RWPE2 (cell line): Measurements from ENCODE around the gene RNF151.
"Not testable (repeated sequence)": the region's sequence is repeated elsewhere in the genome, so short reads cannot be mapped to it uniquely, and the experiment has no call there.

Experiments used
- ATAC-seq: fragments of 200-7000 bp; cut with Tn5 transposase; 3 replicates; pipeline ENCODE4 v1.9.1; 2021; ENCODE audit warnings: low read depth
- DNase-seq: peaks from one replicate; pipeline ENCODE4 v3.0.0-alpha.2; 2020; ENCODE audit warnings: low spot score
- H3K27ac ChIP-seq: fragments of 450-650 bp; 2 replicates; pipeline ENCODE4 v1.5.1; 2017; ENCODE audit warnings: mild to moderate bottlenecking; ENCODE audit not compliant: poor library complexity, severe bottlenecking
- H3K27me3 ChIP-seq: fragments of 250-450 bp; sonication (Bioruptor Pico); 2 replicates; pipeline ENCODE4 v1.5.1; 2021; ENCODE audit warnings: mild to moderate bottlenecking, moderate library complexity; ENCODE audit not compliant: insufficient read depth, poor library complexity, severe bottlenecking
- H3K36me3 ChIP-seq: fragments of 250-450 bp; sonication (Bioruptor Pico); 2 replicates; pipeline ENCODE4 v1.5.1; 2020; ENCODE audit warnings: low read depth, mild to moderate bottlenecking, moderate library complexity
- H3K4me1 ChIP-seq: fragments of 250-450 bp; sonication (Bioruptor Pico); 2 replicates; pipeline ENCODE4 v1.5.1; 2021; ENCODE audit warnings: mild to moderate bottlenecking, moderate library complexity; ENCODE audit not compliant: insufficient read depth, poor library complexity, severe bottlenecking
- H3K4me3 ChIP-seq: fragments of 250-450 bp; sonication (Bioruptor Pico); 2 replicates; pipeline ENCODE4 v1.5.1; 2021; ENCODE audit warnings: mild to moderate bottlenecking, moderate library complexity; ENCODE audit not compliant: severe bottlenecking
- H3K9me3 ChIP-seq: fragments of 250-450 bp; sonication (Bioruptor Pico); 2 replicates; pipeline ENCODE4 v1.5.1; 2021; ENCODE audit warnings: mild to moderate bottlenecking, moderate library complexity; ENCODE audit not compliant: severe bottlenecking
- CTCF ChIP-seq: fragments of 450-650 bp; IDR thresholded peaks from one replicate; pipeline ENCODE4 v1.5.1; 2017; ENCODE audit warnings: mild to moderate bottlenecking, moderate library complexity; ENCODE audit not compliant: poor library complexity, severe bottlenecking

The RNF151 gene

GRCh38 chr16:1938910-1939309 lies 27.7 kb upstream of the RNF151 start:
- H3K27me3 ChIP-seq = no peaks in the 10 kb centered on the region
- DNase-seq (no peak), ATAC-seq (no peak)
- TF ChIP-seq CTCF = no peak
- no peak overlapping the region for H3K4me3 ChIP-seq
- H3K4me1 ChIP-seq = peaks cover 8% of the 10 kb centered on the region
- H3K9me3 ChIP-seq = no peaks in the 10 kb centered on the region
- no peak overlapping the region for H3K27ac ChIP-seq
- H3K36me3 ChIP-seq = peaks cover 6% of the 10 kb centered on the region; the same call in 1 of the 2 replicates

DNA sequence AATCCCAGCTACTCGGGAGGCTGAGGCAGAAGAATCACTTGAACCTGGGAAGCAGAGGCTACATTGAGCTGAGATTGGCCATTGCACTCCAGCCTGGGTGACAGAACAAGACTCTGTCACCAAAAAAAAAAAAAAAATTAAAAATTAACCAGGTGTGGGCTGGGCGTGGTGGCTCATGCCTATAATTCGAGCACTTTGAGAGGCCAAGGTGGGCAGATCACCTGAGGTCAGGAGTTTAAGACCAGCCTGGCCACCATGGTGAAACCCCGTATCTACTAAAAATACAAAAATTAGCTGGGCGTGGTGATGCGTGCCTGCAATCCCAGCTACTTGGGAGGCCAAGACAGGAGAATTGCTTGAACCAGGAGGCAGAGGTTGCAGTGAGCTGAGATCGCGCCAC lies 26.8 kb upstream of the RNF151 start:
- not testable (repeated sequence) for H3K9me3 ChIP-seq, H3K4me3 ChIP-seq

GRCh38 chr16:1940273-1941161 lies 26.1 kb upstream of the RNF151 start:
- DNase-seq (no peak), ATAC-seq (no peak)
- H3K9me3 ChIP-seq = no peaks in the 10 kb centered on the region
- no peak overlapping the region for H3K4me3 ChIP-seq
- no peaks in the 10 kb centered on the region for H3K27me3 ChIP-seq
- no peak for TF ChIP-seq CTCF
- H3K27ac ChIP-seq = no peak overlapping the region
- H3K4me1 ChIP-seq = peaks cover 10% of the 10 kb centered on the region
- H3K36me3 ChIP-seq = peaks cover 6% of the 10 kb centered on the region; the same call in 1 of the 2 replicates

More for the DNA sequence above, 26.8 kb upstream of the RNF151 start:
- not testable (repeated sequence) for DNase-seq, H3K27ac ChIP-seq, H3K27me3 ChIP-seq, ATAC-seq, H3K4me1 ChIP-seq, H3K36me3 ChIP-seq

DNA sequence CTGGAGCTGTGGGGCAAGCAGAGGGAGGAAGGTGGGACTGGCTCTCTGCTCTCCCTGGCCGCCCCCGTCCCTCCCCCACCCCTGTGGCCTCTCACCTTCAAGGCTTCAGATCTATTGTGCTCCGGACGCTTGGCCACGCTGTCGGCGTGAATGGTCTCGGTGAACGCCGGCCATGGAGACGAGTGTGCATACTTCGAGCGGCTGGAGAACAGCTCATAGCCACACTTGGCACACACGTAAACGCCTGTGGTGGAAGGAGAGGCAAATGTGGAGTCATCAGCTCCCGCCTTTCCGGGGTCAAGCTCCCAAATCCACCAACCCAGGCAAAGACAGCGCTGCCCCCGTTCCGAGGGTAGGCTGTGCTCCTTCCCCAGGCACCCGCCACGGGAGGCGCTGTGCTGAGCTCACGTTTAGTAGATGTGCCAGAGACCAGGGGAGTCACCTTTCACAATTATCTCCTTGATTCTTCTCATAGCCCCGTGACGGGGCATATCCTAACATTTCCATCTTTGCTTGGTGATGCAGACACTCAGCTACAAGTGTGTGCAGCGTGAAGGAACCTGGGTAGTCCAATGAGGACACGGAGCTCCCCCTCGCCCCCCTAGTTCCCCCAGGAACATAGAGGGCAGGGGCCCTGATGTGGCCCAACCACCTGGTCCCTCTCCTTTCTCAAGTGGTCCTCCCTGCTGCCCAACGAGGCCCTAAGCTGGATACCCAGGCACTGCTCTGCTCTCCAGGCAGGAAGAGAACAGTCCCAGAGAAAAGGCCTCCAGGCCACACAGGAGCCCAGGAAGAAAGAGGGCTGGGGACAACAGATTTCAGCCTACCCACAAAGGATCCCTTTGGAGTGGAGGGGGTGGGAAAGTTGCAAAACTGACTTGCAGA lies 25.3 kb upstream of the RNF151 start:
- no peak for TF ChIP-seq CTCF
- Histone ChIP-seq H3K4me3 (no peak overlapping the region), H3K36me3 (peaks cover 6% of the 10 kb centered on the region; the same call in 1 of the 2 replicates), H3K27me3 (no peaks in the 10 kb centered on the region), H3K9me3 (no peaks in the 10 kb centered on the region), H3K4me1 (peaks cover 10% of the 10 kb centered on the region), H3K27ac (peak overlapping the region; percentile 12)
- peak; percentile 40 for DNase-seq
- ATAC-seq = no peak

DNA sequence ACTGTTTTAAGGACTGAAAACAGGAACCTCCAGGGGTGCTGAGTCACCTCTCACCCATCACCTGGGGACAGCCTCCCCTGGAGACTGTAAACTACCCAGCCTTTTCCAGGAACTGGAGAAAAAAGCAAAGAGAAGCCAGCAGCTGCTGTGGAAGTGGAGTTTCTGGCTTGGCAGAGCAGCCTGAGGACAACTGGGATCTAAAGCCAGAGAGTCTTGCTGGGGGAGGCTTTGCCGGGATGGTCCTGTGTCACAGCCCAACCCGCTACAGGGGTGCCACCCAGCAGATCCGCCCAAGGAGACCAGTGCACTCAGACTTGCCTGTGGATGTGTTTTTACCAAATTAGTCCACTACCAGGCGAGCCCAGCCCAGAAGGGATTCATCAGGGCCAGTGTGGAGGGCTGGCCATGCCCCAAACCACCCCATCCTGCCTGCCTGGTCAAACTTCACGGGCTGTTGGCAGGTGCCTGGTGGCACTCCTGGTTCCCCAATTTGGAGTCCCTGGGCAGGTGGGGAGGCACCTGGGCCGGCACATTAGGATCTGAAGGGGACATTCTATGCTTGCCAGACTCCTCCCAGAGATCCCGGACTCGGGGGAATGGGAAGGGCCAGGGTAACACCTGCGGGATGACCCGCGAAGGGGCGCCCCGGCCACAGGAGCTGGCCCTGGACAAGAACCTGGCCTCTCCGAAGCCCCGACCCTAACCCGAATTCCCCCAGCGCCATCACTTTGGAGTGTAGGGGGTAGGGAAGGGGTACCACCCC lies 24.4 kb upstream of the RNF151 start:
- H3K9me3 ChIP-seq = no peaks in the 10 kb centered on the region
- peaks cover 10% of the 10 kb centered on the region for H3K4me1 ChIP-seq
- H3K36me3 ChIP-seq = peaks cover 6% of the 10 kb centered on the region; the same call in 1 of the 2 replicates
- H3K4me3 ChIP-seq = peak overlapping the region; percentile 85
- H3K27ac ChIP-seq = peak overlapping the region; percentile 12
- DNase-seq = peak; percentile 57
- TF ChIP-seq CTCF = no peak
- H3K27me3 ChIP-seq = no peaks in the 10 kb centered on the region
- ATAC-seq = no peak
